HG03175 (cell line): ENCODE results near the gene EPB41.

ENCODE experiments used
- ATAC-seq: cut with Tn5 transposase; IDR thresholded peaks from one replicate; pipeline ENCODE4 v1.9.1; 2021; ENCODE audit warnings: mild to moderate bottlenecking, moderate library complexity; ENCODE audit not compliant: unreplicated experiment

Gene EPB41

DNA sequence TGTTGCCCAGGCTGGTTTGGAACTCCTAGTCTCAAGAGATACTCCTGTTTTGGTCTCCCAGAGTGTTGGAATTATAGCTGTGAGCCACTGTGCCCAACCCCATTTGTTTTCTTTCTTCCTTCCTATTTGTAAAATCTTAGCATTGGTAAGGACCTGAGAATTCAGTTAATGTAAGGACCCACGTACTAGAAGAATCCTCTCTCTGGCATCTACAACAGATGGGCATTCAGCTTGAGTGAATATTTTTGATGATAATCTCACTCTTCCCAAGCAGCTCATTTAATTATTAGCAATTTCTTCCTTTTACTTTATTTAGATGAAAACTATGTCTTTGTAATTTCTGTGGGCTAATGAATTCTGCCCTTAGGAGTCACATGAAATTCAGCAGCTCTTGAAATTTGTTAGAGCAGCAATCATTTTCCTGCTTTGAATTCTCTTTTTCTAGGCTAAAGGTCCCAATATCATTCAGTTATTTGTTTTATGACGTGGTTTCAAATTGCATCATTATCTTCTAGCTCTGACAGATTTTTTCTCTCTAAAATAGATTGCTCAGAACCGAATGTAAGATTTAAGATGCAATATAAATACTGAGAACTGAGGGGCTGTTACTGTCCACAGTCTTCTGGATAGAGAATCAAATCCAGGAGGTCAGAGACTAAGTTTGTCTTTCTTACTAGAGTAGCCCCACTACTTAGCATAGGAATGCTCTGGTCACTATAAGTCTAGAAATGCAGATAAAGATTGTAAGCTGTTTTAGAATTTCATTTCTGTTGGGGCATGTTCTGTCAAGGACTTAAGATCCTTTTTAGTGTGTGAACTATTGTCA, 59.4 kb downstream of the EPB41 start:
- no peak for ATAC-seq

DNA sequence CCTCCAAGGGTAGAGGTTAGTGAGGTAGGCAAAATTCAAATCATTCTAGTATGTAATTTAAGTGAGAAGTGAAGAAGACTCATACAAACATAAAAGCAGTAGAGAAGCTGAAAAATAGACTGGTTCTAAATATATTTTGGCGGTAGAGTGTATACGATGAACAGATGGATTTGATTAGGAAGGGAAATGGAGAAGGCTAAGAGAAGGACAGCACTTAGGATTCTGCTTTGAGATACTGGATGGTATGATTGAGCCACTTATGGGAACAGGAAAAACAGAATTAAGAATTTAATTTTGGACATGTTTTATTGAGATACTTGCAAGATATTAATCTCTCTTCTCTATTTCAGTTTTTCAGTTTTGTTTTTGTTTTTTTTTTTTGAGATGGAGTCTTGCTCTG, 60.1 kb downstream of the EPB41 start:
- ATAC-seq, result no peak

DNA sequence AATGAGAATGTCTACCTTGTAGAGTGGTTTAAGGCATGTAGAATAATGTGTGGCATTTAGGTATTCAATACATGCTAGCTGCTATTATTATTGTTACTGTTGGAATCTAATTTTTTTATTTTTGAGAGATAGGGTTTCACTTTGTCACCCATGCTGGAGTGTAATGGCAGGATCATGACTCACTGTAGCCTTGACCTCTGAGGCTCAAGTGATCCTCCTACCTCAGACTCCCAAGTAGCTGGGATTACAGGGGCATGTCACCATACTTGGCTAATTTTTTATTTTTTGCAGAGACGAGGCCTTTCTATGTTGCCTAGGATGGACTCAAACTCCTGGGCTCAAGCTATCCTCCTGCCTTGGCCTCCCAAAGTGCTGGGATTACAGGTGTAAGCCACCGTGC, 61.9 kb downstream of the EPB41 start:
- ATAC-seq, result no peak

DNA sequence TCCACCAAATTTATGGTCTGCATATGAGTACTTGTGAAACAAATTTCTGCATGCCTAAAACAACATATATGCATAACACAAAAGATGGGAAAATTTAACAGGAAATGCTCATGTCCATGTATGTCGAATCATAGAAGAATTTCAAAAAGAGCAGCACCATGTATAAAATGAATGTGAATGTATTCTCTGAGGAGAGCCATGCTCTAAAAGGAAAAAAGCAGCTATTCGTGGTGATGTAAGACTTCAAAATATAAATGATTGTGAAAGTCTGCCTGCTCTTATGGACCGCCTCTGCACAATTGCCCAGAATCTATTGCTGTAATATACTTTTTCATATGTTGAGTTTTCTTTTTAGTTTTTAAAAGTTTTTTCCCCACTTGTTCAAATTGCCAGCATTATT, 66.8 kb downstream of the EPB41 start:
- no peak for ATAC-seq

DNA sequence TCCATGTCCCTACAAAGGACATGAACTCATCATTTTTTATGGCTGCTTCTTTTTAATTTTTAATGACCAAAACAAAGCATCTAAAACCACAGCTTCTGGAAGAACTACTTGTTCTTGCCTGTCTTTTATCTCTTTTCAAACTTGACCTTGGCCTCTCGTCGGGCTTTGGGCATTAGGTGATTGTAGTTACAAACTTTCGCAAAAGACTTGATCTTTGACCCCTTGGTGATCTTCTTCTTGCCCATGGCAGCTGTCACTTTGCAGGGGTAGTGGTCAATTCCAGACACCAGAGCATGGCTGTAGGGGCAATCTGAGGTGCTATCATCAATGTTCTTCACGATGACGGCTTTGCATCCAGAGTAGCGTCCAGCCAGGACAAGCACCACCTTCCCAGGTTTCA, 67.8 kb downstream of the EPB41 start:
- ATAC-seq, result no peak

DNA sequence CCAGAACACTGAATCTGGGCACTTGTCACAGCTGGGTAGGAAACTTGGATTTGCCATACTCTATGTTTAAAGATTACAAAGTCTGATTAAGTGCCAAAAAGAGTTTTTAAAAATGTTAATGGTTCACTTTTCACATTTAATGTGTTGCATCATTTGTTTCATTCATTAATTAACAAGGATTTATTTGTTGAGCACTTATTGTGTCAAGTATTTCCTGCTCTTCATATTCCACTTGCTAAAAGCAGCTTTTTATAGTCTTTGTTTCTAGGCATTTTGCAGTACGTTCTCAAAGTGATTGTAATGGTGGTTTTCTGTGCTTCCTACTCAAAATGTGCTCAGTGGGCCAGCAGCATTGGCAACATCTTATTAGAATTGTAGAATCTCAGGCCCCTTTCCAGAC, 68.7 kb downstream of the EPB41 start:
- no peak for ATAC-seq

DNA sequence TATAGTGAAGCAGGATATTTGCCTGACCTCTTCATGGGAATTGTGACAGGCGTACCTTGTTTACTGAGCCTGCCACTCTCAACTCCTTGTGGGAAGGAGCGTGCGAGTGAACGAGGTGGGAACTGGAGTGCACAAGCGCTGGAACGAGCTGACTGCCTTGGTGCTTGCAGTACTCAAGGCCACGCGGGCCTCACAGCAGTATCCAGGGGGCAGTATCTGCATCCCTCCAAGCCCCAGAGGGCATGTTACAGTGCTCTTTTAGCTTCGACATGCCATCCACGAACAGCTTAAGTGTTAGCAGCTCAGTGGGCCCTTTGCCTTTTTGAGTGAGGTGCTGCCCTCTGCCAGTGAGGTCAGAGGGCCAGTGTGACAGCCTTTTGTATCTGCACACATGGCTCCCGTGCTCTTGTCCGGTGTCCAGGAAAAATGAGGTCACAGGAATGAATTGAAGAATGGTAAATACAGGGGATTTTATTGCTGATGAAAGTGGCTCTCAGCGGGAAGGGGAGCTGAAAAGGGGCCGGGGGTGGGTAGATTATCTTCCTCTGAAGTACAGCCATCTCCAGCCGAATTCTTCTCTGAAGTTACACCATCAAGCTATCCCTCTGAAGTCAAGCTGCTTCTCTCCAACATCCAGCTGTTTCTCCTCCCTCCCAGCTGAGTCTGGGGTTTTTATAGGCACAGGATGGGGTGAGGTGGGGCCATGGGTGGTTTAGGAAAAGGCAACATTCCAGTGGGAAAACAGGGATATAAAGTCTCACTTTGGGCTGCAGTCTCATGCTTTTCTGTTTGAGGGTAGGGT, 69.3 kb downstream of the EPB41 start:
- ATAC-seq, result no peak

DNA sequence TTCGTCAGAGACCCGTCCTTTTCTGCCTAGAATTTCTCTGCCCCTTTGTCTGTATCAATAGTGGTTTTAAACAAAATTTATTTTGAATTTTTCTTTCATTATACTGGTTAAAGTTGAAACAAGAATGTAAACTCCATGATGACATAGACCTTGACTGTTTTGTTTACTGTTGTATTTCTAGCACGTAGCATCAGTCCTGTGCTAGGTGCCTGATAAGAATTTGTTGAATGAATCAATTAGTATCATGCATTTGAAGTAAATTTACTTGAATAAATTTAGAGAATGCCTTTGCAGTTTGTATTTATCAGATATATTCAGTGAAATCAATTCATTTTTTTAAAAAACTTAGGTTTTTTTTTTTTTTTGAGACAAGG, 69.9 kb downstream of the EPB41 start:
- ATAC-seq, result no peak

DNA sequence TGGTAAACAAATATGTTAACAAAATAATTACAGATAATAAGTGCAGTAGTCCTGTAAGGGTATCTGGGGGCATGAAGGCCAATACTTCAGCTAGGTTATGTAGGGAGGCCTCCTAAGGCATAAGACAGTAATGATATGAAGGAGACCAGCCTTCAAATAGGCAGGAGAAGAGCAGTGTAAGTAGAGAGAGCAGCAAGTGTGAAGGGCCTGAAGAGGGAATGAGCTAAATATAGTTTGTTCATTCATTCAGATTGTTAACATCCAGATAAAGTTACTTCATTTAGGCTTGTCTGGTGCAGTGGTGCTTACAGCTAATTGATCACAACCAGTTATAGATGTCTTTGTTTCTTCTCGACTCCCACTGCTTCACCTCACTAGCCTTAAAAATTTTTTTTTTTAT, 71.1 kb downstream of the EPB41 start:
- ATAC-seq, result no peak

DNA sequence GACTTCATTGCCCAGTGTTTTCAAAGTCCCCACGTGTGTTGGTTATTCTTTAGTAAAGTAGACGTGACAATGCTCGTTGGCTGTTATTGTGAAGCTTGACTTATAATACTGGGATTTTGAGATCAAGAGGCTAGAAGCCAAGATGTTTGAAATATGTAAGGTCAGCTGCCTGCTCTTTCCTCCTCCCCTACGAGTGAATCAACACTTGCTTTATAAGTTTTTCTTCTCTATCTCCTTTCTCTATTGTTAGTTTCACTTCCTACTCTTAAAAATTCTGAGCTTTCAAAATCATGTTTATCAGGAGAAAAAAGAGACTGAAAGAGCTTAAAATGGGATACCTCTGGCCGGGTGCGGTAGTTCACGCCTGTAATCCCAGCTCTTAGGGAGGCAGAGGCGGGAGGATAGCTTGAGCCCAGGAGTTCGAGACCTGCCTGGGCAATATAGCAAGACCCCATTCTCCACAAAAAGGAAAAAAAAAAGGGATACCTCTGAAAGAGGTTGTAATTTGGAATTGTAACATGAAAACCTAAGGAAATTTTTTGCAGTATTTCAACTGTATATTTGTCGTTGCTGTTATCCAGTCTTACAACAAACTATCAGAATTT, 72.0 kb downstream of the EPB41 start:
- no peak for ATAC-seq

DNA sequence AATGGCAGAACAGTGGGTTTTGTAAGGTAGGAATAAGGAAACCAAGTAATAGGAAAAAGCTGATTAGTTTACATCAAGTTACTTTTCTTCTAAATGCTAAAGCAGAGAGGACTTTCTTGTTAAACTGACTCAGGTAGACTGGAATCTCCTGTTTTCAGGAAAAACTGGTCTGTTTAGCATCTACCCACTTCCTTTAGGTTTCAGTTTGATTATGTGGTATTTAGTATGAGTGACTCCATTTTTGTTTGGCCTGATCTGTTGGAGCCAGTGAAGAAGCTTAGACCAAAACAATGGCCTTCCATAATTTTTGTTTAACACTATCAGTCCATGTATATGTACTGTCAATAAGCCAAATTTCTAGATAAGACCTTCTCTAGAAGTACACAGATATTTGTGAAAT, 88.4 kb downstream of the EPB41 start:
- ATAC-seq, result no peak

DNA sequence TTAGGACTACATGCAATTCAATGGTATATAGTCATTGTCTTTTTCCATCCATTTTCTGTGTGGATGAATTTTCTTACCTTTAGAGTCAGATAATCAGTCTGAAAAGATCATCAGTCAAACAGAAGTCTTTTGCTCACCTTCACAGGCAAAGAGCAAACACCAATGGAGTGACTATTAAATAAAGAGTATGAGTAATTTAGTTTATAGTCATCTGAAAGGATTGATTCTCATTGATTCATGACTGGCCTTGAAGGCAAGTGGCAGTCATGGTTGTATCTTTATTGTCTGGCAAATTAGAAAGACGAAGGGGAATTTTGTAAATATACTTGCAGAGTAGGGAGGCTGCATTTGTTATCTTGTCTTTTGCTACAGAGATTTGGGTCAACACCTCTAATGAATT, 89.9 kb downstream of the EPB41 start:
- no peak for ATAC-seq

DNA sequence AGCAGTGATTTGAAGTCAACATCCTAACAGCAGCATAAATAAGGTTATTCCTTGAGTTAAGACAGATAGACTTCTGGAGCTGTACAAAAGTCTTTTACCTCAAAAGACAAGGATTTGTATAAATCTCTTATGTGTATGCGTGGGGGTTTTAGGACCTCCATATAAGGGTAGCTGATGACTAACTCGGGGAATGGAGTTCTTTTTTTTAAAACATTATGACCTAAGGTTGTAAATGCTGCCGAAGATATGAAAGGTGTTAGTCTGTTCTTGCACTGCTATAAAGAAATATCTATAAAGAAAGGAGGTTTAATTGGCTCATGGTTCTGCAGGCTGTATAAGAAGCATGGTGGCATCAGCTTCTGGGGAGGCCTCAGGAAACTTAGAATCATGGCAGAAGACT, 90.4 kb downstream of the EPB41 start:
- ATAC-seq, result no peak

DNA sequence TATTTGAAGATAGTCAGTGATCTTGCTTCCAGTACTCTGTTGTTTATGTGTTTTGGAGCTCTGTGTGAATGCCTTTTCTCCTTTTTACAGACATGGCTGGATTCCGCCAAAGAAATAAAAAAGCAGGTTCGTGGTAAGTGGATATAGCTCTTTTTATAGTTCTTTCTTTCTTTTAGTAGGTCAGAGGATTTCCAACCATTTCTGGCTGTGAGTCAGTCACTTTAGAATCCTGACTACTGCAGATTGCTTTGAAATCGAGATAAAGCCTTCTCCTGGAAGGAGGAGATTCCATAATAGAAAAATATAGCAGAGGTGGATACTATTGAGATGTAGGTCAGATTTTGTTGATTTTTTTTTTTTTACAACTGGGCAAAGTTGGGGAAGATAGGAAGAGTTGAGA, 97.4 kb downstream of the EPB41 start:
- no peak for ATAC-seq

DNA sequence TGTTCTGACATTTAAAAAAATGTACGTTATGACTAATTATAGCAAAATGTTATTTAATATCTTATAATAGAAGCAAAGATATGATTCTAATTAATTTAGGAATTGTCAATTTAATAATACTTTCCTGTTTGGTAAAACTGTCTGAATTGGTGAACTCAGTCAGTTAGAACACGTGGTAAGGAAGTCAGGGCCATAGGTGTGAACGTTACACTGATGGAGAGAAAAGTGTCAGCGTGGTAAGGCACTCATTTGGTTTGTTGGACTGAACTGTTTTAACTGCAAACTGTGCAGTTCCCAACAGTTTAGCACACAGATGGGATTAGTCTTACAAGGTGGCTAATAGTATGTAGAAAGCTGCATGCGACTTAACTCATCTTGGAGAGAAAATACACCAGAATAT, 102.9 kb downstream of the EPB41 start:
- ATAC-seq, result no peak

DNA sequence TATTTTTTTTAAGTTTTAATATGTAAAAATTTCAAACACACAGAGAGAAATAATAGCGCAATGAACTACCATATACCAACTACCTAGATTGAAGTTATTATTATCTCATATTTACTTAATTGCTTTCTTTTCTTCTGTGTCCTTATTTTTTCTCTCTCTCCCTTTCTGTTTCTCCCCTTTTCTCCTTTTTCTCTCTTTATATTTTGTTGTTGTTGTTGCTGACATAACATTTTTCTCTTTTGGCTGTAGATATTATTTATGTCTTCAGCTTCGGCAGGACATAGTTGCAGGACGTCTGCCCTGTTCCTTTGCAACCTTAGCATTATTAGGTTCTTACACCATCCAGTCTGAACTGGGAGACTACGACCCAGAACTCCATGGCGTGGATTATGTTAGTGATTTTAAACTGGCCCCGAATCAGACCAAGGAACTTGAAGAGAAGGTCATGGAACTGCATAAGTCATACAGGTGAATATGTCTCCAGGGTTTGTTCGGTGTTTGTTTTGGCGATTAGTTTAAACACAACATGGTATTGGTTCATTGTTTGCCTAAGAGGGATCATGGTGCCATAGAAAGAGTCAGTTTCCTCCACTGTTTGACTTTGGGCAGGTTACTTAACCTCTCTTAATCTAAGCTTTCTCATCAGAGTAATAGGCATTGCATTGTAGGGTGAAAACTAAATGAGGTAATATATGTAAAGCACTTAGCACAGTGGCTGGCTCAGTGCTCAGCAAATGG, 103.8 kb downstream of the EPB41 start:
- no peak for ATAC-seq

DNA sequence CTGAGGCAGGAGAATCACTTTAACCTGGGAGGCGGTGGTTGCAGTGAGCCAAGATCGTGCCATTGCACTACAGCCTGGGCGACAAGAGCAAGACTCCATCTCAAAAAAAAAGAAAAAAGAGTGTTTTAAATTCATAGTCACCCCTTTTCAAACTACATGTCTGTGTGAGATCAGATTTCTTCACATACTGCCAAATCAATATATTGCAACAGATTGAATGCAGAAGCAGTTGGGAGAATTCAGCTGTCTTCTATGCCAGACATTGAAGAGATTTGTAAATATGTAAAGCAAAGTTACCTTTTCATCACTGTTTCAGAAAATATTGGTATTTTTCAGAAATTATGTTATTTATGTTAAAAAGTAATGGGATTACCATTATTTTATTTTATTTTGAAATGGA, 108.3 kb downstream of the EPB41 start:
- no peak for ATAC-seq

DNA sequence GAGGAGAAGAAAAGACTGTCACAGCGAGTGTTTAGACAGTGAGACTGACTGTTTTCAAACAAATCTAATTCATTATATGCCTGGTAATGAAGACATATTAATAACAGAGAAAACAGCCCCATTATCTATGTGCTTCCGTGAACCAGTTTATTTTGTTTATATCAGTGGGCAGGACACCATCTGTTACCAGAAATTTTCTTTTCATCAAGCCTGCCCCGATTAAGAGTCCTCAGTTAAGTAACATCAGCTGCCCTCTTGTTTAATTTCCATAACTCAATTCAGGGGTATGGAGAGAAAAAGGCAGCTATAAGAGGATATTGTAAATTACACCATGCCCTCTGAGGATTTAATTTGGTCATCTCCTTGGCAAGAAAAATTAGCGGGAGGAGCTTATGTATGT, 115.3 kb downstream of the EPB41 start:
- ATAC-seq, result no peak

DNA sequence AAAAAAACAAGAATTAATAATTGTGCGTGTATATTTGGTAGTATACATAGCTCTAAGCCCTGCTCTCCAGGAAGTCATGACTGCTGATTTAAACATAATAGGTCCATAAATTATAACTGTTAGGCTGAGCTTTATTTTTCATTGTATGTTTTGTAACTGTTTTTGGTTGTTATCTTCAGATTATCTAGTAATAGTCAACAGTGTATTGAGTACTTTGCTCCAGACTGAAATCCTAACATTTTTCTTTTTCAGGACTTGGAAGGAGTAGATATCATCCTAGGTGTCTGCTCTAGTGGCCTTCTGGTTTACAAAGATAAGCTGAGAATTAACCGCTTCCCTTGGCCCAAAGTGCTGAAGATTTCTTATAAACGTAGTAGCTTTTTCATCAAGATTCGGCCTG, 118.5 kb downstream of the EPB41 start:
- no peak for ATAC-seq

DNA sequence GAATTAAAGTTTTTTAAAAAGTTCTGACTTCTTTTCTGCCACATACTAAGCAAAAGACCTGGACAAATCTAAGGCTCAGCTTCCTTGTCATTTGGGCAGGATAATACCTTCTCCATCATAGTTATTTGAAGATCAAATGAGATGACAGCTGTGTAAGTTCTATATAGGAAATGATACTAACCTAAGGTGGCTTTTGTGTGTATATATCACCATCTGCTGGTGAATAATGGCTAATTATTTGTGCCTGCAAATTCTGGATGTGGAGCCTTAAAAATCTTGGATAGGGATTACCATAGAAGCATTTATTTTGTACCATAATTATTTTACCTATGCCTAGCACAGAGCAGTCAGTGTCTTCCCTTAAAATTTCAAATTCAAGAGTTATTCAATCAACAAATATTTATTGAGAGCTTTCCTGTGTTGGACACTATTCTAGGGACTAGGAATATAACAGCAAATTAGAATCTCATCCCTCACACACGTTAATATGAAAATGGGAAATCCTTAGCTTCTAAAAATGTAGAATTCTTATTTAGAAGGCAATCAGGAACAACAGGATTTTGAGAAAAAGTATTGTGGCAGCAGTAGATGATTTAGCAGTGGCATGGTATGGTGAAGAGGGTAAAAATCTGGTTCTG, 119.6 kb downstream of the EPB41 start:
- no peak for ATAC-seq
